Endothelial cell of umbilical vein (primary cell): ENCODE measurements around the gene LINC01488. TPM values are rescaled to one million over a fixed set of nuclear protein-coding genes. Genes with fewer than 3 reads are reported as not detected.

ENCODE experiments used
- BruUV-seq: library from RNA; stranded (reverse); fragments of 400-500 nt; replicated peaks from 2 replicates; lab custom pipeline; 2021; lab: Mats Ljungman, UMichigan
- CTCF ChIA-PET: fragments of 300-600, 350-600 bp; sonication (Branson Sonifier 250); formaldehyde crosslinking; loops from one replicate; lab custom pipeline; 2021; ENCODE audit warnings: antibody characterized with exemption, inconsistent platforms; lab: Charles Lee
- POLR2A ChIA-PET: fragments of 300-600, 350-600 bp; sonication (Branson Sonifier 250); formaldehyde crosslinking; loops from one replicate; lab custom pipeline; 2021; ENCODE audit warnings: antibody characterized with exemption, inconsistent platforms; lab: Charles Lee
- DNase-seq: peaks from one replicate; pipeline ENCODE4 v3.0.0-alpha.2; 2011; ENCODE audit warnings: low read depth, low spot score
- FAIRE-seq: peaks from 2 replicates; lab custom pipeline; 2011; peaks lifted over from hg19 to GRCh38; lab: Jason Lieb, UNC
- H2AFZ ChIP-seq: 2 replicates; pipeline ENCODE4 v1.6.0; 2012; ENCODE audit warnings: low read depth, low read length, control low read depth, inconsistent platforms
- H3K27ac ChIP-seq: 2 replicates; pipeline ENCODE4 v1.5.1; 2011; ENCODE audit warnings: low read depth, mild to moderate bottlenecking, control low read depth, low read length, moderate library complexity; ENCODE audit not compliant: insufficient read depth
- H3K27me3 ChIP-seq, 2 experiments: 2 replicates each; pipeline versions ENCODE4 v1.6.0 to v1.6.1; 2011; ENCODE audit warnings: low read length in 2 of 2, mixed read lengths in 1 of 2; ENCODE audit not compliant: control insufficient read depth in 2 of 2, insufficient read depth in 2 of 2
- H3K36me3 ChIP-seq, 2 experiments: 2 replicates in 1 of 2; 3 replicates in 1 of 2; pipeline ENCODE4 v1.5.1; 2011; ENCODE audit warnings: low read length in 2 of 2, mild to moderate bottlenecking in 1 of 2, moderate library complexity in 1 of 2; ENCODE audit not compliant: control insufficient read depth in 2 of 2, insufficient read depth in 2 of 2; ENCODE audit errors: extremely low read depth in 1 of 2
- H3K4me1 ChIP-seq: 3 replicates; pipeline ENCODE4 v1.5.1; 2011; ENCODE audit warnings: mild to moderate bottlenecking, low read length; ENCODE audit not compliant: control insufficient read depth, insufficient read depth; ENCODE audit errors: extremely low read depth
- H3K4me2 ChIP-seq: 2 replicates; pipeline ENCODE4 v1.6.1; 2011; ENCODE audit warnings: low read length, control low read depth, mixed read lengths; ENCODE audit not compliant: insufficient read depth
- H3K4me3 ChIP-seq, 3 experiments: fragments of 200-600 bp in 1 of 3; sonication (generic), shearing (Covaris generic) in 1 of 3; replicated peaks in 1 of 3; 2 replicates each; pipeline ENCODE4 v1.5.1; 2011 to 2016; ENCODE audit warnings: control low read depth in 3 of 3, low read length in 3 of 3, mild to moderate bottlenecking in 2 of 3, inconsistent platforms in 1 of 3, low read depth in 1 of 3, moderate library complexity in 1 of 3; ENCODE audit not compliant: insufficient read depth in 1 of 3
- H3K79me2 ChIP-seq: 2 replicates; pipeline ENCODE4 v1.6.0; 2012; ENCODE audit warnings: low read length, inconsistent platforms; ENCODE audit not compliant: control insufficient read depth, insufficient read depth
- H3K9ac ChIP-seq: replicated peaks from 2 replicates; pipeline ENCODE3; 2011; ENCODE audit warnings: low read length, control low read depth; ENCODE audit not compliant: insufficient read depth; ENCODE audit errors: extremely low read depth
- H3K9me1 ChIP-seq: replicated peaks from 3 replicates; pipeline ENCODE4 v1.6.0; 2011; ENCODE audit warnings: mild to moderate bottlenecking, low read length; ENCODE audit not compliant: control insufficient read depth, insufficient read depth; ENCODE audit errors: extremely low read depth
- H3K9me3 ChIP-seq: replicated peaks from 2 replicates; pipeline ENCODE4 v1.5.1; 2012; ENCODE audit warnings: low read length, inconsistent platforms; ENCODE audit not compliant: control insufficient read depth, insufficient read depth
- H4K20me1 ChIP-seq: replicated peaks from 2 replicates; pipeline ENCODE3; 2011; ENCODE audit warnings: mild to moderate bottlenecking, low read length; ENCODE audit not compliant: control insufficient read depth, insufficient read depth; ENCODE audit errors: extremely low read depth
- CTCF ChIP-seq, 2 donors: IDR thresholded peaks; 1 replicate in 1 of 2; 2 replicates in 1 of 2; pipeline ENCODE4 v1.5.1; 2011; ENCODE audit warnings: low read length in 2 of 2, mild to moderate bottlenecking in 2 of 2, moderate library complexity in 2 of 2, control low read depth in 1 of 2, inconsistent platforms in 1 of 2, low read depth in 1 of 2; ENCODE audit not compliant: insufficient read depth in 1 of 2; ENCODE audit errors: extremely low read depth in 1 of 2
- EZH2 ChIP-seq: IDR thresholded peaks from 2 replicates; pipeline ENCODE4 v1.6.1; 2012; ENCODE audit warnings: borderline replicate concordance, low read depth, mild to moderate bottlenecking, moderate library complexity, low read length, inconsistent platforms; ENCODE audit not compliant: severe bottlenecking
- FOS ChIP-seq: IDR thresholded peaks from 2 replicates; pipeline ENCODE4 v1.6.1; 2011; ENCODE audit warnings: mild to moderate bottlenecking, low read length, moderate library complexity, borderline replicate concordance; ENCODE audit not compliant: insufficient read depth
- GATA2 ChIP-seq: IDR thresholded peaks from 2 replicates; pipeline ENCODE4 v1.7.0; 2011; ENCODE audit warnings: low read depth, mild to moderate bottlenecking, moderate library complexity, mixed read lengths, low read length; ENCODE audit not compliant: insufficient read length, insufficient read depth
- JUN ChIP-seq: IDR thresholded peaks from 2 replicates; pipeline ENCODE4 v1.6.1; 2011; ENCODE audit warnings: borderline replicate concordance, low read depth; ENCODE audit not compliant: insufficient read length, insufficient read depth
- MAX ChIP-seq: IDR thresholded peaks from 2 replicates; pipeline ENCODE4 v1.6.1; 2011; ENCODE audit not compliant: insufficient read depth, insufficient read length
- MYC ChIP-seq: IDR thresholded peaks from one replicate; pipeline ENCODE4 v1.6.1; 2011; ENCODE audit warnings: mild to moderate bottlenecking, low read depth, low read length
- POLR2A ChIP-seq: IDR thresholded peaks from 2 replicates; pipeline ENCODE4 v1.6.1; 2012; ENCODE audit warnings: low read depth, mild to moderate bottlenecking, control low read depth, low read length
- POLR2AphosphoS5 ChIP-seq: IDR thresholded peaks from 2 replicates; pipeline ENCODE4 v1.6.1; 2012; ENCODE audit warnings: low read depth, mild to moderate bottlenecking, control low read depth, low read length, moderate library complexity; ENCODE audit not compliant: insufficient read depth
- dilution Hi-C: fragments of 300-500 bp; cut with MboI; formaldehyde crosslinking; loops from one replicate; pipeline ENCODE4 v1.15.0; 2019; ENCODE audit warnings: low sequenced_read_pairs; ENCODE audit not compliant: extremely low pct_ligation_motif_present
- intact Hi-C: fragments of 100-400 bp; cut with micrococcal nuclease; formaldehyde crosslinking; loops from one replicate; pipeline ENCODE4 v1.10.0; 2022
- polyA plus RNA-seq, 4 experiments: library from polyadenylated mRNA; depleted of rRNA in 3 of 4; stranded (reverse) in 3 of 4; unstranded in 1 of 4; fragments of >200 nt; gene quantifications; 2 replicates each; pipeline versions ENCODE4 v1.2.1 to v1.2.3, GENCODE V29; 2011 to 2012; ENCODE audit warnings: missing spikeins in 1 of 4
- total RNA-seq: library from RNA; stranded (reverse); gene quantifications from 2 replicates; pipeline ENCODE4 v1.2.3, GENCODE V29; 2021

Gene LINC01488
- total and polyA plus RNA-seq, 2 donors (not counting 3 experiments of a cell fraction or from before 2014, with no cell fraction given), result not detected

- BruUV-seq, result no TSS peak
- Histone ChIP-seq H3K9me3 (no peaks in the 10 kb centered on the region), H3K36me3 (no peaks in the 10 kb centered on the region), H3K4me3 (no peak overlapping the region), H3K9me1 (no peaks in the 10 kb centered on the region), H3K79me2 (no peaks in the 10 kb centered on the region), H3K9ac (no peak overlapping the region), H3K4me2 (no peak overlapping the region), H4K20me1 (no peaks in the 10 kb centered on the region), H3K4me1 (peaks cover 36% of the 10 kb centered on the region), H3K27ac (no peak overlapping the region), H2AFZ (no peak overlapping the region), H3K27me3 (no peaks in the 10 kb centered on the region)
- DNase-seq (no peak), FAIRE-seq (no peak)
- TF ChIP-seq POLR2AphosphoS5 (no peak), MAX (no peak)
- POLR2A ChIA-PET, result no interaction called here
- dilution Hi-C loops, result no loop called here
- CTCF ChIA-PET, result no interaction called here
- intact Hi-C loops, result no loop called here
Measured at GRCh38 chr11:69451289-69451688, 30.2 kb upstream of the LINC01488 start.

DNA sequence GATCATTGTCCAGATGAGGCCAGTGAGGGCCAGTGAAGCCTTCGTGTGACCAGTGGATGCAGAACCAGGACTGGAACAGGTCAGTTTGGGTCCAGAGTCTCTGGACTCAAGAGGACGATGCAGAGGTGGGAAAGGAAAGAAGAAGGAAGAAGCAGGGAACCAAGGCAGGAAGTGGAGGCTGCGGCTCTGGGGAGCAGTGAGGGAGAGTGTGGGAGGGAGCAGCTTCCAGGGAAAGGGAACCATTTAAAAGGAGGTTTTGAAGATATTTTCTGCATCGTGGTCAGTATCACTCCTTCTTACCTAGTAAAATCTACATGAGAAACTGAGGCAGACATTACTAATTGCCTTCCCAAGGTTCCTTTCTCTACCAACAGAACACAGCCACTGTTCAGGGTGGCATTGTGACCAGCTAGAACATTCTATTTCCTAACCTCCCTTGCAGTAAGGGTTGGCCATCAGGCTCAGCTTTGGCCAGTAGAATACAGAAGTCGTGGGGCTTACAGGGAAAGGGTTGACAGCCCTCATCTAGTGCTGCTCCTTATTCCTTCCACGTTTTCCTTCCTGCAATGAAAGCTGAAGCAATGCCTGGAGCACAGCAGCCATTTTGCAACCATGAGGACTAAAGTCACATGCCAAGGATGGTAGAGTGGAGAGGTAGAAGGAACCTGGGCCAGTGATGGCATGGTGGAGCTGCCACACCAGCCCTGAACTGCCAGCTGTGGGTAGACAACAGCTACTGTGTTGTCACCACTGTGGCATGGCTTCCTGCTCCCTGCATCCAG is 29.1 kb upstream of the LINC01488 start:
- Histone ChIP-seq H3K4me2 (no peak overlapping the region), H3K79me2 (no peaks in the 10 kb centered on the region), H3K27ac (no peak overlapping the region), H3K4me1 (peaks cover 34% of the 10 kb centered on the region), H4K20me1 (no peaks in the 10 kb centered on the region), H3K4me3 (no peak overlapping the region), H3K27me3 (no peaks in the 10 kb centered on the region), H3K36me3 (no peaks in the 10 kb centered on the region), H3K9ac (no peak overlapping the region), H2AFZ (no peak overlapping the region), H3K9me1 (no peaks in the 10 kb centered on the region), H3K9me3 (no peaks in the 10 kb centered on the region)
- no peak for TF ChIP-seq POLR2AphosphoS5
- no peak for TF ChIP-seq MYC
- TF ChIP-seq FOS, result no peak
- TF ChIP-seq JUN, result no peak
- no peak for TF ChIP-seq EZH2
- no peak for TF ChIP-seq GATA2
- no peak for TF ChIP-seq POLR2A
- no peak for TF ChIP-seq CTCF (IDR thresholded peaks at IDR 0.05; ENCODE audit: extremely low read depth in 1 of 2, insufficient read depth in 1 of 2, low read depth in 1 of 2, low read length in 2 of 2)
- no peak for TF ChIP-seq MAX
- no peak for FAIRE-seq
- no peak for DNase-seq
- no TSS peak for BruUV-seq
- intact Hi-C loops (no loop called here), dilution Hi-C loops (no loop called here)
- POLR2A ChIA-PET, result no interaction called here
- CTCF ChIA-PET, result no interaction called here
